ENCODE measurements around the gene FAM199X.

Gene FAM199X

GRCh38 chrX:104165894-104166734 is at the start of gene FAM199X:
Gene FAM199X (plus strand): TSS chrX:104166453. CDS start chrX:104166786, 333 bp downstream.
- peak within 1 kb of the TSS; percentile 70 for H3K4me3 ChIP-seq (ENCODE audit: low read length)
- peak; percentile 84 for DNase-seq (ENCODE audit: low read depth)
- peak; percentile 44 for TF ChIP-seq CTCF (IDR thresholded peaks at IDR 0.05; ENCODE audit: insufficient read depth, low read depth, low read length, missing control alignments)

- TF ChIP-seq CTCF (IDR thresholded peaks at IDR 0.05; ENCODE audit: insufficient read depth, low read depth, low read length, missing control alignments), result no peak
Observed at GRCh38 chrX:104117759-104118158, 48.5 kb upstream of the FAM199X start.

GRCh38 chrX:104118765-104119164 is 47.5 kb upstream of the FAM199X start:
- DNase-seq (ENCODE audit: low read depth), result no peak
- H3K4me3 ChIP-seq (ENCODE audit: low read length), result no peak overlapping the region
- TF ChIP-seq CTCF (IDR thresholded peaks at IDR 0.05; ENCODE audit: insufficient read depth, low read depth, low read length, missing control alignments), result no peak

More at GRCh38 chrX:104117759-104118158, 48.5 kb upstream of the FAM199X start:
- no peak overlapping the region for H3K4me3 ChIP-seq (ENCODE audit: low read length)
- no peak for DNase-seq (ENCODE audit: low read depth)

GRCh38 chrX:104122829-104123228 is 43.4 kb upstream of the FAM199X start:
- DNase-seq (ENCODE audit: low read depth), result no peak
- no peak overlapping the region for H3K4me3 ChIP-seq (ENCODE audit: low read length)
- TF ChIP-seq CTCF (IDR thresholded peaks at IDR 0.05; ENCODE audit: insufficient read depth, low read depth, low read length, missing control alignments), result no peak

- no peak overlapping the region for H3K4me3 ChIP-seq (ENCODE audit: low read length)
- no peak for DNase-seq (ENCODE audit: low read depth)
- no peak for TF ChIP-seq CTCF (IDR thresholded peaks at IDR 0.05; ENCODE audit: insufficient read depth, low read depth, low read length, missing control alignments)
Observed at GRCh38 chrX:104126856-104127255, 39.4 kb upstream of the FAM199X start.

GRCh38 chrX:104130808-104131207 is 35.4 kb upstream of the FAM199X start:
- no peak for DNase-seq (ENCODE audit: low read depth)
- no peak for TF ChIP-seq CTCF (IDR thresholded peaks at IDR 0.05; ENCODE audit: insufficient read depth, low read depth, low read length, missing control alignments)
- H3K4me3 ChIP-seq (ENCODE audit: low read length), result no peak overlapping the region
